B cell (primary cell): ENCODE data around the gene QRICH2. TPM values are rescaled to one million over a fixed set of nuclear protein-coding genes. Genes with fewer than 3 reads are reported as not detected.

Experiments used
- polyA plus RNA-seq: library from polyadenylated mRNA; depleted of rRNA; stranded (reverse); fragments of >200 nt; gene quantifications from 2 replicates; pipeline ENCODE4 v1.2.3, GENCODE V29; 2012
- small RNA-seq: library from RNA; depleted of rRNA; stranded (forward); fragments of <200 nt; gene quantifications from one replicate; pipeline ENCODE3, GENCODE V24; 2012; ENCODE audit warnings: low replicate concordance, low read depth; ENCODE audit not compliant: insufficient read length
- total RNA-seq, 2 donors: library from RNA; stranded (reverse); fragments of 120-200 nt in 1 of 2; gene quantifications; 1 replicate in 1 of 2; 2 replicates in 1 of 2; pipeline versions ENCODE4 v1.2.3 to v1.2.4, GENCODE V29; 2013 to 2022

The QRICH2 gene
- total and polyA plus RNA-seq, 2 donors (not counting 1 experiment from before 2014, with no cell fraction given) = 4.4 to 4.5 TPM

Small RNAs within 50 kb of the gene (small RNA-seq; reads per million reads assigned to genes)
- gene RF00019 (not detected), gene RNU6-24P (not detected)

Other genes with a start within 250 kb of the QRICH2 start
- 75.4 and 82.3 TPM in 2 replicates for gene SRP68, start 235.8 kb downstream of the QRICH2 start, total RNA-seq
- 29.6 and 36.3 TPM in 2 replicates for gene SRP68, start 235.8 kb downstream of the QRICH2 start, polyA plus RNA-seq
- 0.42 TPM in 1 of 2 replicates, not detected in the other for gene GALR2, start 233.5 kb downstream of the QRICH2 start, total RNA-seq
- gene GALR2, start 233.5 kb downstream of the QRICH2 start, polyA plus RNA-seq = 1.2 and 2.0 TPM in 2 replicates
- gene ZACN, start 229.1 kb downstream of the QRICH2 start, total RNA-seq = 0.37 and 0.53 TPM in 2 replicates
- 0.35 and 0.45 TPM in 2 replicates for gene ZACN, start 229.1 kb downstream of the QRICH2 start, polyA plus RNA-seq
- 191 and 194 TPM in 2 replicates for gene EXOC7, start 204.5 kb downstream of the QRICH2 start, total RNA-seq
- gene EXOC7, start 204.5 kb downstream of the QRICH2 start, polyA plus RNA-seq = 96.1 and 105 TPM in 2 replicates
- 0.12 and 0.20 TPM in 2 replicates for gene FOXJ1, start 167.0 kb downstream of the QRICH2 start, total RNA-seq
- 0.53 and 1.0 TPM in 2 replicates for gene FOXJ1, start 167.0 kb downstream of the QRICH2 start, polyA plus RNA-seq
- gene RNF157, start 67.8 kb downstream of the QRICH2 start, total RNA-seq = 1.2 and 1.4 TPM in 2 replicates
- 0.54 and 0.84 TPM in 2 replicates for gene RNF157, start 67.8 kb downstream of the QRICH2 start, polyA plus RNA-seq
- 78.9 and 84.8 TPM in 2 replicates for gene UBALD2, start 42.9 kb downstream of the QRICH2 start, total RNA-seq
- 155 and 252 TPM in 2 replicates for gene UBALD2, start 42.9 kb downstream of the QRICH2 start, polyA plus RNA-seq
- gene PRPSAP1, start 45.6 kb upstream of the QRICH2 start, total RNA-seq = 45.5 and 48.0 TPM in 2 replicates
- gene PRPSAP1, start 45.6 kb upstream of the QRICH2 start, polyA plus RNA-seq = 43.0 and 61.4 TPM in 2 replicates
- gene SPHK1, start 76.3 kb upstream of the QRICH2 start, total RNA-seq = 2.2 and 2.4 TPM in 2 replicates
- 1.1 and 1.9 TPM in 2 replicates for gene SPHK1, start 76.3 kb upstream of the QRICH2 start, polyA plus RNA-seq
- gene UBE2O, start 144.9 kb upstream of the QRICH2 start, total RNA-seq = 54.0 and 62.4 TPM in 2 replicates
- 41.3 and 62.5 TPM in 2 replicates for gene UBE2O, start 144.9 kb upstream of the QRICH2 start, polyA plus RNA-seq
- gene AANAT, start 159.3 kb upstream of the QRICH2 start, total RNA-seq = 0.94 TPM in 1 of 2 replicates, not detected in the other
- 0.42 and 0.88 TPM in 2 replicates for gene AANAT, start 159.3 kb upstream of the QRICH2 start, polyA plus RNA-seq
- 482 and 509 TPM in 2 replicates for gene RHBDF2, start 193.1 kb upstream of the QRICH2 start, total RNA-seq
- gene RHBDF2, start 193.1 kb upstream of the QRICH2 start, polyA plus RNA-seq = 276 and 288 TPM in 2 replicates
- 2.7 and 3.0 TPM in 2 replicates for gene CYGB, start 229.4 kb upstream of the QRICH2 start, total RNA-seq
- 0.14 and 0.42 TPM in 2 replicates for gene CYGB, start 229.4 kb upstream of the QRICH2 start, polyA plus RNA-seq
- 30.6 and 34.4 TPM in 2 replicates for gene PRCD, start 231.8 kb upstream of the QRICH2 start, total RNA-seq
- gene PRCD, start 231.8 kb upstream of the QRICH2 start, polyA plus RNA-seq = 10.5 and 18.0 TPM in 2 replicates